ENCODE results near the gene SLC18A3. TPM values are rescaled to one million over a fixed set of nuclear protein-coding genes. Genes with fewer than 3 reads are reported as not detected.

SLC18A3 gene
- total RNA-seq, 2 experiments from 2014 or later: not detected

- Mint-ChIP-seq H3K9me3 (no peaks in the 10 kb centered on the region), H3K36me3 (ENCODE audit: low read depth) (no peaks in the 10 kb centered on the region), H3K27me3 (ENCODE audit: low read depth) (peaks cover 13% of the 10 kb centered on the region), H3K4me1 (ENCODE audit: low read depth) (no peaks in the 10 kb centered on the region), H3K4me3 (no peak overlapping the region), H3K27ac (no peak overlapping the region)
- CTCF ChIA-PET: no interaction called here
- DNase-seq: no peak
- intact Hi-C loops (cut with micrococcal nuclease): no loop called here
Observed at GRCh38 chr10:49653273-49653929, 43.3 kb downstream of the SLC18A3 start.

DNA sequence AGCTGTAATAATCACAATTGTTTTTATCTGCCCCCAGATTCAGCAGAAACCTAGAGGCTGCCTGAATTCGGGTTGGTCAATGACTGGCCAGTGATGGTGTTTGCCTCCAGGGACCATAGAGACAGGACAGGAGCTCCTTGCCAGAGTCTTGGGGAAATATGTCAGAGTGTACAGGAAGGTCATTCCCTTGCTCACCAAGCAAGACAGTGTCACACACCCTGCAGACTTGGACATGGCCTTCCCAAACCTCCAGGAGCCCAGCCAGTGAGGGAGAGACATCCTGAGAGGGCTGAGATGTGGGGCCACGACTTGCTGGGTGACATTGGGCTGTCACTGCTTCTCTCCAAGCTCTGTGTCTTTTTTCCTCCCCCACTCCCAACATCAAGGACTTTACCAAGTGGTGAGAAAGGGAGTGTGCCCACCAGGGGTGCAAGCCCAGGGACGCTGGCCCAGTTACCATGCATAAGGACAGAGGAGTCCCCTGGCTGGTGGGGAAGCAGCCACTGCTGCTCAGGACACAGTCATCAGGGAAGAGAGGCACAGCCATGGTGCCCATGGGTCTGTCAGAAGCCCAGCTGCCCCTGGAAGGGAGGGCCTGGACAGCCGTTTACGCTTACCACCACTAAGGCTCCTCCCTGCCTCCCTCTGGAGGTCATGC is 44.1 kb downstream of the SLC18A3 start:
- Mint-ChIP-seq H3K4me3 (no peak overlapping the region), H3K27ac (no peak overlapping the region), H3K27me3 (ENCODE audit: low read depth) (peaks cover 13% of the 10 kb centered on the region), H3K9me3 (peaks cover 4% of the 10 kb centered on the region), H3K4me1 (ENCODE audit: low read depth) (no peaks in the 10 kb centered on the region), H3K36me3 (ENCODE audit: low read depth) (no peaks in the 10 kb centered on the region)
- intact Hi-C loops (cut with micrococcal nuclease): no loop called here
- DNase-seq: no peak
- CTCF ChIA-PET: no interaction called here

- Mint-ChIP-seq H3K27me3 (ENCODE audit: low read depth) (peaks cover 13% of the 10 kb centered on the region), H3K27ac (no peak overlapping the region), H3K4me3 (no peak overlapping the region), H3K36me3 (ENCODE audit: low read depth) (no peaks in the 10 kb centered on the region), H3K4me1 (ENCODE audit: low read depth) (no peaks in the 10 kb centered on the region), H3K9me3 (peaks cover 11% of the 10 kb centered on the region)
- intact Hi-C loops (cut with micrococcal nuclease): no loop called here
- no peak for DNase-seq
- CTCF ChIA-PET: no interaction called here
Observed at GRCh38 chr10:49655099-49655498, 45.0 kb downstream of the SLC18A3 start.

DNA sequence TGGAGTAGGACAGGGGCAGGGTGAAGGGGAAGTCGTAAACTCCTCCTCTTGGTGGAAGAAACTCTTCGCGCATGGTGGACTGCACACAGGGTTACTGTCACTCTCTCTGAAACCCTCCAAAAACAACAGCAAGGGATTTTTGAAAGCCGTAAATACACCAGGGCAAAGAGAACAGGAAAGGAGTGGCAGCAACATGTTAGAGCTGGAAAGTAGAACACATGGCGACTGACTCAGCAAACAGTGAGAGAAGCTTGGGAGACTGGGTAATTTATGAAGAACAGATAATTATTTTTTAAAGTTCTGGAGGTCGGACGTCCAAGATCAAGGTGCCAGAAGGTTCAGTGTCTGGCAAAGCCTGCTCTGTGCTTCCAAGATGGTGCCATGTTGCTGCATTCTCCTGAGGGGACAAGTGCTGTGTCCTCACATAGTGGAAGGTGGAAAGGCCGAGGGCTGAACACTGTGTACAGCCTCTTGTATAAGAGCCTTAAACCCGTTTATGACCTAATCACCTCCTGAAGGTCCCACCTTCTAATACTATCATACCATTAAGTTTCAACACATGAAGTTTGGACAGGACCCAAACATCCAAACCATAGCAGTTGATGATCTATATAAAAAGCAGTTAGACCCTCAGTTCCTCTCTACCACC is 46.9 kb downstream of the SLC18A3 start:
- CTCF ChIA-PET: no interaction called here
- Mint-ChIP-seq H3K4me1 (ENCODE audit: low read depth) (no peaks in the 10 kb centered on the region), H3K27ac (no peak overlapping the region), H3K4me3 (no peak overlapping the region), H3K27me3 (ENCODE audit: low read depth) (peaks cover 9% of the 10 kb centered on the region), H3K36me3 (ENCODE audit: low read depth) (no peaks in the 10 kb centered on the region), H3K9me3 (peaks cover 11% of the 10 kb centered on the region)
- intact Hi-C loops (cut with micrococcal nuclease): no loop called here
- no peak for DNase-seq

- Mint-ChIP-seq H3K9me3 (peaks cover 11% of the 10 kb centered on the region), H3K27me3 (ENCODE audit: low read depth) (peaks cover 8% of the 10 kb centered on the region), H3K4me1 (ENCODE audit: low read depth) (no peaks in the 10 kb centered on the region), H3K4me3 (no peak overlapping the region), H3K36me3 (ENCODE audit: low read depth) (no peaks in the 10 kb centered on the region), H3K27ac (no peak overlapping the region)
- DNase-seq: no peak
- intact Hi-C loops (cut with micrococcal nuclease): no loop called here
- CTCF ChIA-PET: no interaction called here
Observed at GRCh38 chr10:49657606-49658005, 47.5 kb downstream of the SLC18A3 start.

DNA sequence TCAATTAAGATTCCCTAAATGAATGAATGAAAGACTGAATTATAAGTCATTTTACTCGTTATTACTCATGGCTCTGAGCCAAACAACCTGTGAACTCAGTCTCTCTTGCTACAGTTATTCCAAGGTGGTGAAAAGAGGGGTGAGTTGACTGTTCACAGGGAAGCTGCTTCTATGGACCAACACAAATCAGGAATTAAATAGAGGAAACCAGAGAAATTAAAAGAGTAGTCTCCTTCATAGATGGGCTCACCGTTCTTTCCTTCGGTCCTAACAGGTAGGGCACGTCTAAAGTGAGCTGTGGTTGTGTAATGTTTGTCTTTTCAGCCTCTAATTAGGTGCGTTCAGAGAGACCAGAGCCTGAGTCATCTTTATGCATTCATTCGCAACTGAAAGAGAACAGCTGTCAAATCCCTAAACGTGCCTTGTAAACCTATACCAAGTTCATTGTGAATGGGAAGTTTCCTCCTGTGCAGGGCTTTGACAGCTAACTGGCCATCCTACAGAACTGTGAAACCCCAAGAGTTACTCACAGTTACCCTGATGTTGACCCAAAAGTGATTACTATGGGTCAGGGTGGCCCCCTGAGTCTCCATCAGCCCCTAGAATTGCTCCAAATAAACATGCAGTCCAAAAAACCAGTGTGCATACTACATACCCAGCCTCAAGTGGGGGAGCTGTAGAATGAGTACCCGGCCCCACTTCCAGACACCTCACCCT is 51.2 kb downstream of the SLC18A3 start:
- Mint-ChIP-seq H3K27me3 (ENCODE audit: low read depth) (peaks cover 6% of the 10 kb centered on the region), H3K4me3 (no peak overlapping the region), H3K9me3 (peaks cover 11% of the 10 kb centered on the region), H3K36me3 (ENCODE audit: low read depth) (no peaks in the 10 kb centered on the region), H3K4me1 (ENCODE audit: low read depth) (no peaks in the 10 kb centered on the region), H3K27ac (no peak overlapping the region)
- DNase-seq: no peak
- intact Hi-C loops (cut with micrococcal nuclease): no loop called here
- CTCF ChIA-PET: no interaction called here

Other genes starting within 250 kb of the SLC18A3 start
- not detected for gene DRGX, start 214.2 kb upstream of the SLC18A3 start, total RNA-seq
- 10 to 100 TPM; 14.2 to 16.2 TPM for gene ERCC6, start 71.2 kb upstream of the SLC18A3 start, total RNA-seq
- not detected for gene CHAT, start 3.7 kb downstream of the SLC18A3 start, total RNA-seq
- not detected for gene C10orf53, start 69.3 kb downstream of the SLC18A3 start, total RNA-seq
- gene OGDHL, start 152.0 kb downstream of the SLC18A3 start, total RNA-seq: under 1 TPM; 0.12 to 0.37 TPM

All from activated naive CD4-positive, alpha-beta T cell treated with anti-CD3 and anti-CD28 coated beads for 36 hours (primary cell).